ENCODE data around the gene RABGAP1. TPM values are rescaled to one million over a fixed set of nuclear protein-coding genes. Genes with fewer than 3 reads are reported as not detected.

RABGAP1 gene
- total RNA-seq, 1 donor from 2014 or later, result 55.8 TPM

DNA sequence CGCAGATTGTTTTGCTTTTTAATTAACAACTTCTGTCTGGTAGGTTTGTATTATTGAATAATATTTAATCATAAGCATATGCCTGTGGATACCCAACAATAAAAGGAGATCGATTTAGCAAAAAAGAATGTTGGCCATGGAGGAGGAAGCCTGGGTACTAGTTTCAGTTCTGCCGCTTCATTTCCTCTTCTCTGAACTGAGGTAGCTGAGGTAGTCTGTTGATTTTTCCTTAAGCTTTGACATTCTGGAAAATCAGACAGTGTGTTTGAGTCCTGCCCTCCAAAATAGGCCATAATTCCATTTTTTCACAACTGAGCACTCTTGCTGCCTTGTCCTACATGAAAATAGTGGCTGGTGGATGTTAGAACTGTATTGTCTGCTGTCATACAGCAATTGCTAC lies 86.7 kb downstream of the RABGAP1 start:
- Histone ChIP-seq H3K9ac (ENCODE audit: low read depth in 1 of 3, low read length in 3 of 3) (no peak overlapping the region), H3K4me3 (ENCODE audit: low read length in 3 of 3) (no peak overlapping the region), H3K9me3 (ENCODE audit: control insufficient read depth in 3 of 3, low read length in 3 of 3) (no peaks in the 10 kb centered on the region), H3K4me1 (ENCODE audit: control insufficient read depth in 3 of 3, insufficient read depth in 3 of 3, low read length in 3 of 3) (peaks cover 0 to 8% (median 7%) of the 10 kb centered on the region in 3 donors), H3K27ac (ENCODE audit: low read depth, low read length) (no peak overlapping the region), H3K36me3 (ENCODE audit: control insufficient read depth in 3 of 3, insufficient read depth in 3 of 3, low read length in 3 of 3) (peaks cover 0 to 10% (median 6%) of the 10 kb centered on the region in 3 donors), H3K27me3 (ENCODE audit: control insufficient read depth in 3 of 3, insufficient read depth in 3 of 3, low read length in 3 of 3) (no peaks in the 10 kb centered on the region)

DNA sequence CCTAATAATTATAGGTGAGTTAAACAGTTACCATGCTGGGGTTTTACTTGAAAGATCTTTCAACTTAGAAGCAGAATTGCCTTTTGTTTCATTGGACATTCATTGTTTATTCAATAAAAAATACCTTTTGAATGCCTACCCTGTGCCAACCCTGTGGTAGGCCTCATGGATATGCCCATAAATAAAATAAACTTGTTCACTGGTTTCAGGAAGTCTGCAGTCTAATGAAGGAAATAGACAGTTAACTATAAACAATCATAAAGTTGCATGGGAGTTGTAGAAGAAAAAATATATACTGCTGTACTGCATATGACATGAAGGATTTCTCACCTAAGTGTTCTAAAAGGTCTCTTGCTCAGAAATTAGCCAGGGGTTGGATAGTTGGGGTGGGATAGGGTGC lies 87.3 kb downstream of the RABGAP1 start:
- Histone ChIP-seq H3K27me3 (ENCODE audit: control insufficient read depth in 3 of 3, insufficient read depth in 3 of 3, low read length in 3 of 3) (no peaks in the 10 kb centered on the region), H3K9ac (ENCODE audit: low read depth in 1 of 3, low read length in 3 of 3) (no peak overlapping the region), H3K36me3 (ENCODE audit: control insufficient read depth in 3 of 3, insufficient read depth in 3 of 3, low read length in 3 of 3) (peaks cover 0 to 6% (median 5%) of the 10 kb centered on the region in 3 donors), H3K4me3 (ENCODE audit: low read length in 3 of 3) (no peak overlapping the region), H3K27ac (ENCODE audit: low read depth, low read length) (no peak overlapping the region), H3K4me1 (ENCODE audit: control insufficient read depth in 3 of 3, insufficient read depth in 3 of 3, low read length in 3 of 3) (peaks cover 2 to 8% (median 8%) of the 10 kb centered on the region in 3 donors), H3K9me3 (ENCODE audit: control insufficient read depth in 3 of 3, low read length in 3 of 3) (no peaks in the 10 kb centered on the region)

DNA sequence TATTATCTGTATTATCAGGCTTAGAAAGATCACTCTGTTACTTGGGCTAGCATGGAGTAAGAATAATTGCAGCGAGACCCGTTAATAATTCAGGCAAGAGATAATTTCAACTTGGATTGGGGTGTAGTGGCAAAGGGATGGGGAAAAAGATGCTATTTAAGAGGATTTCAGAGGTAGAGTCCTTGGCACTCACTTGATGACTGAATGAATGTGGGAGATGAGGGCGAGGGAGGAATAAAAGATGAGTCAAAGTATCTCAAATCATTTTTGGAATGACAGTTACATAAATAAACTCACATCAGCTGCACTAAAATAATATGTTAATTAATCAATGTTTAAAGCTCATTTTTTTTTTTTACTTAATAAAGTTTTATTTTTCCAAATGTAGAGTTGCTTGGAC lies 88.2 kb downstream of the RABGAP1 start:
- H3K27me3 ChIP-seq (ENCODE audit: control insufficient read depth in 3 of 3, insufficient read depth in 3 of 3, low read length in 3 of 3), result no peaks in the 10 kb centered on the region
- H3K4me1 ChIP-seq (ENCODE audit: control insufficient read depth in 3 of 3, insufficient read depth in 3 of 3, low read length in 3 of 3), result peaks cover 7 to 14% (median 10%) of the 10 kb centered on the region in 3 donors
- peaks cover 0 to 6% (median 3%) of the 10 kb centered on the region in 3 donors for H3K36me3 ChIP-seq (ENCODE audit: control insufficient read depth in 3 of 3, insufficient read depth in 3 of 3, low read length in 3 of 3)
- H3K27ac ChIP-seq (ENCODE audit: low read depth, low read length), result no peak overlapping the region
- no peak overlapping the region for H3K9ac ChIP-seq (ENCODE audit: low read depth in 1 of 3, low read length in 3 of 3)
- no peaks in the 10 kb centered on the region for H3K9me3 ChIP-seq (ENCODE audit: control insufficient read depth in 3 of 3, low read length in 3 of 3)
- no peak overlapping the region for H3K4me3 ChIP-seq (ENCODE audit: low read length in 3 of 3)

DNA sequence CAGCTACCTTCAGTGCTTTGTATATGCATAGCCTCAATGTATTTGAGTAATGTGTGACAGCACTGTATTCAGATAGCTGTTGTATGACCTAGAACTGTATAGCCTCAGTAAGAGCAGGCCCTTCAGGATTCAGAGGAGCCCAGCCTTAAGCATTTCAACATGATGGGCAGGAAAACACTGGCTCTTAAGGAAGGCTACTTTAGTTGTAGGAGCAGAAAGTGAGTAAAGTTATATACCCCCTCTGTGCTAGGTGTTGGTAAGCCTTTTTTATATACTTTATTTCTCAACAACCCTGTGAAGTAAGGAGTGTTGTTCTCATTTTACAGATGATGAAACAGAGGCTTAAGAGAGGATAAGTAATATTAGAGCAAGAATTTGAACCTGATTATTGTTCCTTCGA lies 91.1 kb downstream of the RABGAP1 start:
- Histone ChIP-seq H3K4me3 (ENCODE audit: low read length in 3 of 3) (no peak overlapping the region), H3K27ac (ENCODE audit: low read depth, low read length) (no peak overlapping the region), H3K27me3 (ENCODE audit: control insufficient read depth in 3 of 3, insufficient read depth in 3 of 3, low read length in 3 of 3) (no peaks in the 10 kb centered on the region), H3K36me3 (ENCODE audit: control insufficient read depth in 3 of 3, insufficient read depth in 3 of 3, low read length in 3 of 3) (peaks cover 0 to 6% (median 0%) of the 10 kb centered on the region in 3 donors), H3K4me1 (ENCODE audit: control insufficient read depth in 3 of 3, insufficient read depth in 3 of 3, low read length in 3 of 3) (peaks cover 14 to 22% (median 16%) of the 10 kb centered on the region in 3 donors), H3K9ac (ENCODE audit: low read depth in 1 of 3, low read length in 3 of 3) (no peak overlapping the region), H3K9me3 (ENCODE audit: control insufficient read depth in 3 of 3, low read length in 3 of 3) (no peaks in the 10 kb centered on the region)

DNA sequence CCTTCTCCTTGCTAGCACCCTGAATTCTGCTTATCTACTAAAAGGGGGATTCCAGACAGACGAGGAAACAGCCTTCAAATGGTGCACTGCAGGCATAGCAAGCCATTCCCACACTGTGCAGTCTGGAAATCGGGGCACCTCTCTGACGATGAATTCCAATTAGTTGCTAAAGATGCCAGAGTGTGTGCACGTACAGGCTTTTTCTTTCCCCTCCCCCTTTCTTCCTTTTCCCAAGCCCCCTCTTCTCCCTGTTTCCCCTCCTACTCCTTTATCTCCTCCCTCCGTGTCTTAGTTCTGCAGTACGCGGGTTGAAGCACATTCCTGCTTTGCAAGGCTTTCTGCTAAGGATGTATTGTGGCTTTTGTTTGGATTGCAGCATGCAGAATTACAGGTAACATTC lies 92.5 kb downstream of the RABGAP1 start, which contains the start of gene GPR21:
GPR21 (plus strand) TSS at position 316 of the 400 bp plus-strand sequence. CDS start 900 bp downstream, outside the sequence.
- Histone ChIP-seq H3K4me3 (ENCODE audit: low read length in 3 of 3) (peak within 1 kb of the TSS; percentile 30 to 55 (median 51)), H3K36me3 (ENCODE audit: control insufficient read depth in 3 of 3, insufficient read depth in 3 of 3, low read length in 3 of 3) (peaks cover 0 to 6% (median 0%) of the 10 kb centered on the region in 3 donors), H3K9ac (ENCODE audit: low read depth in 1 of 3, low read length in 3 of 3) (peak within 1 kb of the TSS; percentile 28 to 55 (median 28)), H3K9me3 (ENCODE audit: control insufficient read depth in 3 of 3, low read length in 3 of 3) (no peaks in the 10 kb centered on the region), H3K4me1 (ENCODE audit: control insufficient read depth in 3 of 3, insufficient read depth in 3 of 3, low read length in 3 of 3) (peaks cover 14 to 22% (median 16%) of the 10 kb centered on the region in 3 donors), H3K27ac (ENCODE audit: low read depth, low read length) (peak within 1 kb of the TSS; percentile 25), H3K27me3 (ENCODE audit: control insufficient read depth in 3 of 3, insufficient read depth in 3 of 3, low read length in 3 of 3) (no peaks in the 10 kb centered on the region)

DNA sequence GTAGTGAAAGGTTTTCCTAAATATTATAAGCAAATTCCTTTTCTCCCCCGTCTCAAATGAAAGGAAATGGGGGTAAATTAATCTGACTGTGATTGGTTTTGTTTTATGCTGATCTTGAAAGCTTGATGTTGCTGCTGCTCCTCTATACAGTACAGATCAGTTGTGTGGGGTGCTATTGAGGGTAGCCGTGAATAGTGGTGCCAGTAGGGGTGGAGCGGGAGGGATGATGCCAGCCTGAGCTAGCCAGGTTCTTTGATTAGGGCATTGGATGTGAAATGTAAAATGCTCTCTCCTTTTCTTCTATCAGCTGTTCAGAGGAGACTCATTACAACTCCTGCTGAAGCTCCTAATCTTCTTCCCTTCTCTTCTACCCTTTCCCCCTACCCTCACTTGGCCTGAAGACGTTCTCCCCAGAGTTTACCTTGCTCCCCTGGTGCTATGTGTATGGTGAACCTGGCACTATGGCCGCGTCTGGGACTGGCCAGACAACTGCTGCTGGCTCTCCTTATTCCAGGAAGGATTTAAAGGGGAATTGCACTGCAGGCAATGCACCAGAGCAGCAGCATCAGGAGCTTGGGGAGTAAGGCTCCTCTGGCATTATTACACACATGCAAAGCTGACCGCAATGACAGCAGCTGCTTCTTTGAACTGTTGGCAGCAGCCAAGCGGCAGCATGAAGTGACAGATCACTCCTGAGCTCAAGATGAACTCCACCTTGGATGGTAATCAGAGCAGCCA lies 93.2 kb downstream of the RABGAP1 start:
- peak overlapping the region; percentile 25 for H3K27ac ChIP-seq (ENCODE audit: low read depth, low read length)
- H3K9ac ChIP-seq (ENCODE audit: low read depth in 1 of 3, low read length in 3 of 3), result peak overlapping the region in 2 of 3 donors; percentile 28 to 55
- H3K4me3 ChIP-seq (ENCODE audit: low read length in 3 of 3), result peak overlapping the region; percentile 30 to 55 (median 51)
- no peaks in the 10 kb centered on the region for H3K9me3 ChIP-seq (ENCODE audit: control insufficient read depth in 3 of 3, low read length in 3 of 3)
- H3K36me3 ChIP-seq (ENCODE audit: control insufficient read depth in 3 of 3, insufficient read depth in 3 of 3, low read length in 3 of 3), result peaks cover 0 to 6% (median 0%) of the 10 kb centered on the region in 3 donors
- H3K4me1 ChIP-seq (ENCODE audit: control insufficient read depth in 3 of 3, insufficient read depth in 3 of 3, low read length in 3 of 3), result peaks cover 15 to 22% (median 16%) of the 10 kb centered on the region in 3 donors
- no peaks in the 10 kb centered on the region for H3K27me3 ChIP-seq (ENCODE audit: control insufficient read depth in 3 of 3, insufficient read depth in 3 of 3, low read length in 3 of 3)

DNA sequence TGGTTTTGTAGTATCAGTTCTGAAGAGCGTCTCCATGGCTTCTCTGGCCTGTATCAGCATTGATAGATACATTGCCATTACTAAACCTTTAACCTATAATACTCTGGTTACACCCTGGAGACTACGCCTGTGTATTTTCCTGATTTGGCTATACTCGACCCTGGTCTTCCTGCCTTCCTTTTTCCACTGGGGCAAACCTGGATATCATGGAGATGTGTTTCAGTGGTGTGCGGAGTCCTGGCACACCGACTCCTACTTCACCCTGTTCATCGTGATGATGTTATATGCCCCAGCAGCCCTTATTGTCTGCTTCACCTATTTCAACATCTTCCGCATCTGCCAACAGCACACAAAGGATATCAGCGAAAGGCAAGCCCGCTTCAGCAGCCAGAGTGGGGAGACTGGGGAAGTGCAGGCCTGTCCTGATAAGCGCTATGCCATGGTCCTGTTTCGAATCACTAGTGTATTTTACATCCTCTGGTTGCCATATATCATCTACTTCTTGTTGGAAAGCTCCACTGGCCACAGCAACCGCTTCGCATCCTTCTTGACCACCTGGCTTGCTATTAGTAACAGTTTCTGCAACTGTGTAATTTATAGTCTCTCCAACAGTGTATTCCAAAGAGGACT lies 94.2 kb downstream of the RABGAP1 start:
- peaks cover 21 to 29% (median 21%) of the 10 kb centered on the region in 3 donors for H3K4me1 ChIP-seq (ENCODE audit: control insufficient read depth in 3 of 3, insufficient read depth in 3 of 3, low read length in 3 of 3)
- H3K27me3 ChIP-seq (ENCODE audit: control insufficient read depth in 3 of 3, insufficient read depth in 3 of 3, low read length in 3 of 3), result no peaks in the 10 kb centered on the region
- peaks cover 0 to 6% (median 0%) of the 10 kb centered on the region in 3 donors for H3K36me3 ChIP-seq (ENCODE audit: control insufficient read depth in 3 of 3, insufficient read depth in 3 of 3, low read length in 3 of 3)
- H3K9me3 ChIP-seq (ENCODE audit: control insufficient read depth in 3 of 3, low read length in 3 of 3), result no peaks in the 10 kb centered on the region
- peak overlapping the region; percentile 25 for H3K27ac ChIP-seq (ENCODE audit: low read depth, low read length)
- peak overlapping the region; percentile 15 to 55 (median 23) for H3K4me3 ChIP-seq (ENCODE audit: low read length in 3 of 3)
- peak overlapping the region in 2 of 3 donors; percentile 22 to 55 for H3K9ac ChIP-seq (ENCODE audit: low read depth in 1 of 3, low read length in 3 of 3)

DNA sequence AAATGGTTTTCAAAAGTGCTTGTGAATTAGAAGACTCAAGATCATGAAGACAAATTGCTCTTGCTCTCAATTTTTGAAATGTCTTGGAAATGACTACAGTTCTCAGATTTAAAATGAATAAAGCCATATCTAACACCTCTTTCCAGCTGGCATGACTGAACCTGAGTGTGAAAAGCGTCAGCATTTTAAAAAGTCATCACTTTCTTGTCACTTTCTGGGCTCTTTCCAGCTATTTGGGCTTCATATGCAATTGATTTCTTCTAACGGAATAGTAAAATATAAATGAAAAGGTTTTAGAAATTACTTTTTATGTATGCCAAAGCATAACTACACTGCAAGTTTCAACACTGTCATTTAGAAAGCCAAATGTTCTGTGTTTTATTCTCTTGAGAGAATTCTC lies 95.0 kb downstream of the RABGAP1 start:
- no peak overlapping the region for H3K27ac ChIP-seq (ENCODE audit: low read depth, low read length)
- H3K4me3 ChIP-seq (ENCODE audit: low read length in 3 of 3), result peak overlapping the region in 1 of 3 donors; percentile 10

DNA sequence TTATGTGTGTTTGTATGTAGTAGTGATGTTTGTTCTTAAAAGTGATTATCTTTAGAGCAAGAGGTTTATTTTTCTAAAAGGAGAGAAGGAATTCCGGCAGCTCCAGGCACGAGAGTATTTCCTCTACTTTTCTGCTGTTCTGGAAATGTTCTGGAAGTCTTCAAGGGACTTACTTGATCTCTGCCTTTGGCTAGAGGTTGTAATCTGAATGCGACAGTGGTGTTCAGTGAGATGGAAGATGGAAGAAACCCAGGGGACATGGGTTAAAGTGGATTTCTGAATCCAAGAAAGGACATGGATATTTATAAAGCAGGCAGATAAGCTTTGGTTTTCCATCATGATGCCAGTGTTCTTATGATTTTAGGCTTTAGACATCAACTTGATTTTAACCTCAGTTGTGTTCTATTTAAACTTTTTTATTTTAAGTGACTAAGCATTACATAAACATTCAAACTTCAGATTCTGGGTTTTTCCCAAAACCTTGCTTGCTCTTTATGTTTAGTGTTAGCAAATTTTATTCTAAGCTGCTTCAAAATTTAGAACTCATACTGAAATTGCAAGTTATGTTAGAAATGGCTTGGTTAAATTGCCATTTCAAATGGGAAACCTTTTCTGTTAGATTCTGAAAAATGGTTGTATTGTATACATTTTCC lies 96.2 kb downstream of the RABGAP1 start:
- Histone ChIP-seq H3K27ac (ENCODE audit: low read depth, low read length) (no peak overlapping the region), H3K36me3 (ENCODE audit: control insufficient read depth in 3 of 3, insufficient read depth in 3 of 3, low read length in 3 of 3) (peaks cover 0 to 6% (median 0%) of the 10 kb centered on the region in 3 donors), H3K27me3 (ENCODE audit: control insufficient read depth in 3 of 3, insufficient read depth in 3 of 3, low read length in 3 of 3) (no peaks in the 10 kb centered on the region), H3K9ac (ENCODE audit: low read depth in 1 of 3, low read length in 3 of 3) (no peak overlapping the region), H3K9me3 (ENCODE audit: control insufficient read depth in 3 of 3, low read length in 3 of 3) (no peaks in the 10 kb centered on the region), H3K4me1 (ENCODE audit: control insufficient read depth in 3 of 3, insufficient read depth in 3 of 3, low read length in 3 of 3) (peaks cover 21 to 28% (median 23%) of the 10 kb centered on the region in 3 donors), H3K4me3 (ENCODE audit: low read length in 3 of 3) (no peak overlapping the region)

More for the DNA sequence above, 95.0 kb downstream of the RABGAP1 start:
- H3K9ac ChIP-seq (ENCODE audit: low read depth in 1 of 3, low read length in 3 of 3), result peak overlapping the region in 1 of 3 donors; percentile 12
- H3K27me3 ChIP-seq (ENCODE audit: control insufficient read depth in 3 of 3, insufficient read depth in 3 of 3, low read length in 3 of 3), result no peaks in the 10 kb centered on the region
- peaks cover 23 to 33% (median 25%) of the 10 kb centered on the region in 3 donors for H3K4me1 ChIP-seq (ENCODE audit: control insufficient read depth in 3 of 3, insufficient read depth in 3 of 3, low read length in 3 of 3)
- peaks cover 0 to 6% (median 0%) of the 10 kb centered on the region in 3 donors for H3K36me3 ChIP-seq (ENCODE audit: control insufficient read depth in 3 of 3, insufficient read depth in 3 of 3, low read length in 3 of 3)
- no peaks in the 10 kb centered on the region for H3K9me3 ChIP-seq (ENCODE audit: control insufficient read depth in 3 of 3, low read length in 3 of 3)
